ENCODE data around the gene NXNL1. TPM values are rescaled to one million over a fixed set of nuclear protein-coding genes. Genes with fewer than 3 reads are reported as not detected.
"Not testable (repeated sequence)": the region's sequence is repeated elsewhere in the genome, so short reads cannot be mapped to it uniquely, and the experiment has no call there.

NXNL1 gene
- total RNA-seq, 1 experiment from 2014 or later, result not detected

DNA sequence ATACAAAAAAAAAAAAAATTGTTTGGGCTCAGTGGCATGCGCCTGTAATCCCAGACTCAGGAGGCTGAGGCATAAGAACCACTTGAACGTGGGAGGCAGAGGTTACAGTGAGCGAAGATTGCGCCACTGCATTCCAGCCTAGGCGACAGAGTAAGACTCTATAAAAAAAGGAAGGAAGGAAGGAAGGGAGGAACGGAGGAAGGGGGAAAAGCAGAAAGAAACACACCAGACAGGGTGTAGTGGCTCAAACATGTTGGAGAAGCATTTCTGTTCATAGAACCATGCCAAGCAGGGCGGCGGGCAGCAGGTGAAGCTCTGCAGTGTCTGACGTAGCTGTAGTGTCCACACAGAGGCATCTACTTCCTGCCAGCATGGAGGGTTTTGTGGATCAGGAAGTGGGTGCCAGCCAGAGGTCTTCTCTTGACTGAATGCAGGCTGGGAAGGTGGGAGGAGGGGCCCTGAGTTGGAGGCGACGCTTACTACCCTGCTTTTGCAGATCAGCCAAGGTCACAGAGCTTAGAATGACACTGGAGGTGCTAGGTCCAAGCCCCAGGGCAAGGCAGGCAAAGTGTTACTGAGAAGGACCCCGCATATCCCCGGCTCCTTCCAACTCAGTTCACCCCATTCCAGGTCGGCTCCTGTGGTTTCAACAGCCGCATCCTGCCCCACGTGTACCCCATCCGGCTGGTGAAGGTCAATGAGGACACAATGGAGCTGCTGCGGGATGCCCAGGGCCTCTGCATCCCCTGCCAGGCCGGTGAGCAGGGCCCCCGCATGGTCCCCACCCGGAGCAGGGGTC, 39.1 kb upstream of the NXNL1 start:
- no peaks in the 10 kb centered on the region for H3K9me3 ChIP-seq (ENCODE audit: control insufficient read depth, insufficient read depth, low read depth, low read length)
- no peak for TF ChIP-seq TCF7L2 (IDR thresholded peaks at IDR 0.05; ENCODE audit: low read depth, low read length)
- no peak for TF ChIP-seq SIN3A (IDR thresholded peaks at IDR 0.05; ENCODE audit: borderline replicate concordance, insufficient read depth, low read depth, low read length)
- TF ChIP-seq, protein P1, sequence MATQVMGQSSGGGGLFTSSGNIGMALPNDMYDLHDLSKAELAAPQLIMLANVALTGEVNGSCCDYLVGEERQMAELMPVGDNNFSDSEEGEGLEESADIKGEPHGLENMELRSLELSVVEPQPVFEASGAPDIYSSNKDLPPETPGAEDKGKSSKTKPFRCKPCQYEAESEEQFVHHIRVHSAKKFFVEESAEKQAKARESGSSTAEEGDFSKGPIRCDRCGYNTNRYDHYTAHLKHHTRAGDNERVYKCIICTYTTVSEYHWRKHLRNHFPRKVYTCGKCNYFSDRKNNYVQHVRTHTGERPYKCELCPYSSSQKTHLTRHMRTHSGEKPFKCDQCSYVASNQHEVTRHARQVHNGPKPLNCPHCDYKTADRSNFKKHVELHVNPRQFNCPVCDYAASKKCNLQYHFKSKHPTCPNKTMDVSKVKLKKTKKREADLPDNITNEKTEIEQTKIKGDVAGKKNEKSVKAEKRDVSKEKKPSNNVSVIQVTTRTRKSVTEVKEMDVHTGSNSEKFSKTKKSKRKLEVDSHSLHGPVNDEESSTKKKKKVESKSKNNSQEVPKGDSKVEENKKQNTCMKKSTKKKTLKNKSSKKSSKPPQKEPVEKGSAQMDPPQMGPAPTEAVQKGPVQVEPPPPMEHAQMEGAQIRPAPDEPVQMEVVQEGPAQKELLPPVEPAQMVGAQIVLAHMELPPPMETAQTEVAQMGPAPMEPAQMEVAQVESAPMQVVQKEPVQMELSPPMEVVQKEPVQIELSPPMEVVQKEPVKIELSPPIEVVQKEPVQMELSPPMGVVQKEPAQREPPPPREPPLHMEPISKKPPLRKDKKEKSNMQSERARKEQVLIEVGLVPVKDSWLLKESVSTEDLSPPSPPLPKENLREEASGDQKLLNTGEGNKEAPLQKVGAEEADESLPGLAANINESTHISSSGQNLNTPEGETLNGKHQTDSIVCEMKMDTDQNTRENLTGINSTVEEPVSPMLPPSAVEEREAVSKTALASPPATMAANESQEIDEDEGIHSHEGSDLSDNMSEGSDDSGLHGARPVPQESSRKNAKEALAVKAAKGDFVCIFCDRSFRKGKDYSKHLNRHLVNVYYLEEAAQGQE (IDR thresholded peaks at IDR 0.05; ENCODE audit: insufficient read depth in 1 of 2, low read depth in 2 of 2, low read length in 1 of 2), result no peak
- TF ChIP-seq, protein P2, sequence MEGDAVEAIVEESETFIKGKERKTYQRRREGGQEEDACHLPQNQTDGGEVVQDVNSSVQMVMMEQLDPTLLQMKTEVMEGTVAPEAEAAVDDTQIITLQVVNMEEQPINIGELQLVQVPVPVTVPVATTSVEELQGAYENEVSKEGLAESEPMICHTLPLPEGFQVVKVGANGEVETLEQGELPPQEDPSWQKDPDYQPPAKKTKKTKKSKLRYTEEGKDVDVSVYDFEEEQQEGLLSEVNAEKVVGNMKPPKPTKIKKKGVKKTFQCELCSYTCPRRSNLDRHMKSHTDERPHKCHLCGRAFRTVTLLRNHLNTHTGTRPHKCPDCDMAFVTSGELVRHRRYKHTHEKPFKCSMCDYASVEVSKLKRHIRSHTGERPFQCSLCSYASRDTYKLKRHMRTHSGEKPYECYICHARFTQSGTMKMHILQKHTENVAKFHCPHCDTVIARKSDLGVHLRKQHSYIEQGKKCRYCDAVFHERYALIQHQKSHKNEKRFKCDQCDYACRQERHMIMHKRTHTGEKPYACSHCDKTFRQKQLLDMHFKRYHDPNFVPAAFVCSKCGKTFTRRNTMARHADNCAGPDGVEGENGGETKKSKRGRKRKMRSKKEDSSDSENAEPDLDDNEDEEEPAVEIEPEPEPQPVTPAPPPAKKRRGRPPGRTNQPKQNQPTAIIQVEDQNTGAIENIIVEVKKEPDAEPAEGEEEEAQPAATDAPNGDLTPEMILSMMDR (IDR thresholded peaks at IDR 0.05), result no peak
- TF ChIP-seq POLR2AphosphoS5 (IDR thresholded peaks at IDR 0.05; ENCODE audit: low read depth, low read length), result no peak
- no peak for DNase-seq (ENCODE audit: low read depth, low spot score)
- no TSS peak for BruUV-seq (replicated peaks)
- POLR2A ChIA-PET, result no interaction called here
- in situ Hi-C loops (cut with HindIII; ENCODE audit: low pct_unique_long_range_greater_than_20kb, low sequenced_read_pairs), result no loop called here
- intact Hi-C loops (cut with micrococcal nuclease; ENCODE audit: unreplicated experiment), result no loop called here
- no peak for ATAC-seq
- no peaks in the 10 kb centered on the region for H3K27me3 ChIP-seq (ENCODE audit: control insufficient read depth, insufficient read depth, low read length)
- no peaks in the 10 kb centered on the region for H3K36me3 ChIP-seq (ENCODE audit: control insufficient read depth, insufficient read depth, low read length)
- CTCF ChIA-PET, result no interaction called here
- no peak overlapping the region for H3K27ac ChIP-seq (ENCODE audit: low read length)
- H3K4me1 ChIP-seq (ENCODE audit: control insufficient read depth, insufficient read depth, low read length), result no peaks in the 10 kb centered on the region
- H3K4me3 ChIP-seq (ENCODE audit: low read depth in 2 of 2, low read length in 2 of 2), result no peak overlapping the region

DNA sequence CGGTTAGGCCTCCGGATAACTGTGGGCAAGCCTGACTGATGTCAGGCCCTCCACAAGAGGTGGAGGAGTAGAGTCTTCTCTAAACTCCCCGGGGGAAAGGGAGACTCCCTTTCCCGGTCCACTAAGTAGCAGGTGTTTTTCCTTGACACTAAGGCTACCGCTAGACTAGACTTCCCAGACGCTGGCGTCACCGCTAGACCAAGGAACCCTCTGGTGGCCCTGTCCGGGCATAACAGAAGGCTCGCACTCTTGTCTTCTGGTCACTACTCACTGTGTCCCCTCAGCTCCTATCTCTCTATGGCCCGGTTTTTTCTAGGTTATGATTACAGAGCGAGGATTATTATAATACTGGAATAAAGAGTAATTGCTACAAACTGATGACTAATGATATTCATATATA, 38.3 kb upstream of the NXNL1 start:
- CTCF ChIA-PET; intact Hi-C loops (cut with micrococcal nuclease; ENCODE audit: unreplicated experiment); H3K4me1 ChIP-seq (ENCODE audit: control insufficient read depth, insufficient read depth, low read length); H3K4me3 ChIP-seq (ENCODE audit: low read depth in 2 of 2, low read length in 2 of 2); H3K9me3 ChIP-seq (ENCODE audit: control insufficient read depth, insufficient read depth, low read depth, low read length); POLR2A ChIA-PET; BruUV-seq (replicated peaks); in situ Hi-C loops (cut with HindIII; ENCODE audit: low pct_unique_long_range_greater_than_20kb, low sequenced_read_pairs); H3K36me3 ChIP-seq (ENCODE audit: control insufficient read depth, insufficient read depth, low read length); H3K27ac ChIP-seq (ENCODE audit: low read length); ATAC-seq; H3K27me3 ChIP-seq (ENCODE audit: control insufficient read depth, insufficient read depth, low read length); DNase-seq (ENCODE audit: low read depth, low spot score): not testable (repeated sequence)

DNA sequence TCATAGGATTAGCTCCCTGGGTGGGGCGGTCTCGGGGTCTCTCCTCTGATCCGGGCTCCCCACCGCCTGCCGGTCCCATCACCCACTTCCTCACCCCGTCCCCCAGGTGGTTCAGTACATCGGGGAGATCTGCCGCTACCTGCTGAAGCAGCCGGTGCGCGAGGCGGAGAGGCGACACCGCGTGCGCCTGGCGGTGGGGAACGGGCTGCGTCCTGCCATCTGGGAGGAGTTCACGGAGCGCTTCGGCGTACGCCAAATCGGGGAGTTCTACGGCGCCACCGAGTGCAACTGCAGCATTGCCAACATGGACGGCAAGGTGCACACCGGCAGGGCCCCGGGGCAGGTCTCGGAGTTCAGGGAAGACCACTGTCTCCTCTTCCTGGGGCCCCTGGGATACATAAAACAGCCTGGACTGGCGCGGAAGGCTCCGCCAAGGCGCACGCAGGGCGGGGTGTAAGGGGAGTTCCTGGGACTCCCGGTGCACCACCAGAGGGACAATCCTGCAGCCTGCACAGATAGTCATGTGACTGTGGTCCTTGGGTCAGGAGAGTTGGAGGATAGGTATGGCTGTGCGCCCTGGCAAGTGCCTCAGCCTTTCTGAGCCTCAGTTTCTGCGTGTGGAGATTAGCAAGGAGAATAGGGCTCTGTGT, 36.5 kb upstream of the NXNL1 start:
- H3K27me3 ChIP-seq (ENCODE audit: control insufficient read depth, insufficient read depth, low read length), result no peaks in the 10 kb centered on the region
- no peaks in the 10 kb centered on the region for H3K4me1 ChIP-seq (ENCODE audit: control insufficient read depth, insufficient read depth, low read length)
- in situ Hi-C loops (cut with HindIII; ENCODE audit: low pct_unique_long_range_greater_than_20kb, low sequenced_read_pairs) (no loop called here), intact Hi-C loops (cut with micrococcal nuclease; ENCODE audit: unreplicated experiment) (no loop called here)
- H3K4me3 ChIP-seq (ENCODE audit: low read depth in 2 of 2, low read length in 2 of 2), result no peak overlapping the region
- no peak for TF ChIP-seq SIN3A (IDR thresholded peaks at IDR 0.05; ENCODE audit: borderline replicate concordance, insufficient read depth, low read depth, low read length)
- no peaks in the 10 kb centered on the region for H3K9me3 ChIP-seq (ENCODE audit: control insufficient read depth, insufficient read depth, low read depth, low read length)
- no peaks in the 10 kb centered on the region for H3K36me3 ChIP-seq (ENCODE audit: control insufficient read depth, insufficient read depth, low read length)
- BruUV-seq (replicated peaks), result no TSS peak
- no peak for ATAC-seq
- ChIA-PET POLR2A (no interaction called here), CTCF (no interaction called here)
- no peak overlapping the region for H3K27ac ChIP-seq (ENCODE audit: low read length)
- DNase-seq (ENCODE audit: low read depth, low spot score), result no peak

All from Panc1 (cell line).